NCI-H748 (cell line): ENCODE results near the gene ERCC1.

Experiments
- DNase-seq: peaks from one replicate; lab custom pipeline; 2025; ENCODE audit not compliant: unreplicated experiment; lab: John Stamatoyannopoulos, UW

The ERCC1 gene

GRCh38 chr19:45423589-45424190 is at the start of gene ERCC1:
Gene ERCC1 (minus strand): TSS chr19:45423917. CDS start chr19:45423374, 543 bp downstream.
- DNase-seq: peak; percentile 99

DNA sequence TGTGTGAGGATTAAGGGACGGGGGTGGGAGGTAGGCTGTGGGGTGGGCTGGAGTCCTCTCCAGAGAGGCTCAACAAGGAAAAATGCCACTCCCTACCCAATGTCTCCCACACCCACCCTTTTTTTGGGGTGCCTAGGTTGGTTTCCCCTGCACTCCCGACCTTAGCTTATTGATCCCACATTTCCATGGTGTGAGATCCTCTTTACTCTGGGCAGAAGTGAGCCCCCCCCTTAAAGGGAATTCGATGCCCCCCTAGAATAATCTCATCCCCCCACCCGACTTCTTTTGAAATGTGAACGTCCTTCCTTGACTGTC is 49.6 kb upstream of the ERCC1 start:
- DNase-seq: no peak

DNA sequence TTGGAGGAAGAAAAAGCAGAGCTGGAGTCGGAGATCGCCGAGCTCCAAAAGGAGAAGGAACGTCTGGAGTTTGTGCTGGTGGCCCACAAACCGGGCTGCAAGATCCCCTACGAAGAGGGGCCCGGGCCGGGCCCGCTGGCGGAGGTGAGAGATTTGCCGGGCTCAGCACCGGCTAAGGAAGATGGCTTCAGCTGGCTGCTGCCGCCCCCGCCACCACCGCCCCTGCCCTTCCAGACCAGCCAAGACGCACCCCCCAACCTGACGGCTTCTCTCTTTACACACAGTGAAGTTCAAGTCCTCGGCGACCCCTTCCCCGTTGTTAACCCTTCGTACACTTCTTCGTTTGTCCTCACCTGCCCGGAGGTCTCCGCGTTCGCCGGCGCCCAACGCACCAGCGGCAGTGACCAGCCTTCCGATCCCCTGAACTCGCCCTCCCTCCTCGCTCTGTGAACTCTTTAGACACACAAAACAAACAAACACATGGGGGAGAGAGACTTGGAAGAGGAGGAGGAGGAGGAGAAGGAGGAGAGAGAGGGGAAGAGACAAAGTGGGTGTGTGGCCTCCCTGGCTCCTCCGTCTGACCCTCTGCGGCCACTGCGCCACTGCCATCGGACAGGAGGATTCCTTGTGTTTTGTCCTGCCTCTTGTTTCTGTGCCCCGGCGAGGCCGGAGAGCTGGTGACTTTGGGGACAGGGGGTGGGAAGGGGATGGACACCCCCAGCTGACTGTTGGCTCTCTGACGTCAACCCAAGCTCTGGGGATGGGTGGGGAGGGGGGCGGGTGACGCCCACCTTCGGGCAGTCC is 49.0 kb upstream of the ERCC1 start:
- DNase-seq: no peak

GRCh38 chr19:45471931-45472562 is 48.3 kb upstream of the ERCC1 start:
- DNase-seq: no peak

DNA sequence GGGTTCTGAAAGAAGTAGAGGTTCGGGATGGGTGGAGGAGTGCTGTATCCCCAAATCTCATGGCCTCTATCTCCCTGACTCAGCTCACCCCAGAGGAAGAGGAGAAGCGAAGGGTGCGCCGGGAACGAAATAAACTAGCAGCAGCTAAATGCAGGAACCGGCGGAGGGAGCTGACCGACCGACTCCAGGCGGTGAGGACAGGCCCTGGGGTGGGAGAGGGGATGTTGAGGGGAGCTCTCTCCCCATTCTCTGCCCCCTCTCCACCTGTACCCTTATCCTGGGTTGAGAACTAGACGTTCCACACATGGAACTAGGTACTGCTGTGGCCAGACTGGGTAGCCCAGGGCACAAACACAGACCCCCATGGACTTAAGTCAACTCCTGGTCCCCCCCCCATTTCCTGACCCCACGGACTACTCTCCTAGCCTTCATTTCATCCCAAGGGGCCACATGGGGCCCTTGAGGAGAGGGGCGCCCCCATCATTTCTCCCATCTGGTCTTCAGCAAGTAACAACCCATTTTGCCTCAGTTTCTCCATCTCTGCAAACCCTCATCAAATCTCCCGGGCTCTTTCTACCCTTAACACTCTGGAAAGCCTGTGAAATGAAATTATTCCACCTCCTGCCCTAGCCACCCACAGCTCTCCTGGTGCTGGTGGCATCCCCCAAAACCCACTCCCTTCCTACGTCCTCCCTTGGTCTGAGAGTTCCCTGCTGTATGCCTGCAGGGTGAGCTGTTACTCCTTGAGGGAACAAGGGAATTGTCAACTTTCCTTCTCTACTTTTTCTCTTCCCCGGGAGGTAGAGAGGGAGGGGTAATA is 47.6 kb upstream of the ERCC1 start:
- DNase-seq: no peak

GRCh38 chr19:45470762-45471081 is 47.0 kb upstream of the ERCC1 start:
- no peak for DNase-seq

GRCh38 chr19:45469945-45470761 is 46.4 kb upstream of the ERCC1 start:
- DNase-seq: no peak

- peak; percentile 94 for DNase-seq
Observed at GRCh38 chr19:45469132-45469944, 45.6 kb upstream of the ERCC1 start.

GRCh38 chr19:45468803-45469131 is 45.0 kb upstream of the ERCC1 start:
- no peak for DNase-seq

- no peak for DNase-seq
Observed at GRCh38 chr19:45468159-45468651, 44.5 kb upstream of the ERCC1 start.

- peak; percentile 97 for DNase-seq
Observed at GRCh38 chr19:45467456-45468158, 43.9 kb upstream of the ERCC1 start, which contains the start of gene FOSB. Gene FOSB (plus strand): TSS chr19:45467996. CDS start chr19:45468587, 591 bp downstream.

DNA sequence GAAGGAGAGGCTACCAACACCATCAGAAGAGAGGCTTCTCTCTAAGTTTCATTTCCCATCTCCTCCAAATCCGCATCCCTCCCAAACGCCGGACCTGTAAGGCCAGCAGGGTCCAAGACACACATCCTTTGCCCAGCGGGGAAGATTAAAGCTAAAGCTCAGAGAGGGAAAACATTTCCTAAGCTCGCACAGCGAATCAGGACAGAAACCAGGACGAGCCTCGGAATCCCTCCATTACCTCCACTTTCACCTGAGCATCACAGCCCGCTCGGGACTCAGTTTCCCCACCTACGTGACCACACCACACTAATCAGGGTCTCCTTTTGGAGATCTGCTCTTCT is 43.4 kb upstream of the ERCC1 start:
- DNase-seq: peak; percentile 53

GRCh38 chr19:45464852-45465441 is 41.2 kb upstream of the ERCC1 start:
- DNase-seq: no peak

DNA sequence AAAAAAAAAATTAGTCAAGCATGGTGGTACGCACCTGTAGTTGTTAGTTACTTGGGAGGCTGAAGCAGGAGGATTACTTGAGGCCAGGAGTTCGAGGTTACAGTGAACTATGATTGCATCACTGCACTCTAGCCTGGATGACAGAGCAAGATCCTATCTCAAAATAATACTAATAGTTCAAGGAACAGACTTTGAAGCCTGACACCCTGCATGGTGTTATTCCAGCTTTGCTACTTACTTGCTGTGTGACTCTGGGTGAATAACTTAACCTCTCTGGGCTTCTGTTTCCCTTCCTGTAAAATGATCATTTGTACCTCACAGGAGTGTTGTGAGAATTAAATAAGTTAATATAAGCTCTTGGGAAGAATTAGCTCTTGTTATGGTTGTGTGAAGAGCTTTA is 40.6 kb upstream of the ERCC1 start:
- no peak for DNase-seq

GRCh38 chr19:45463241-45463640 is 39.5 kb upstream of the ERCC1 start:
- DNase-seq: no peak

DNA sequence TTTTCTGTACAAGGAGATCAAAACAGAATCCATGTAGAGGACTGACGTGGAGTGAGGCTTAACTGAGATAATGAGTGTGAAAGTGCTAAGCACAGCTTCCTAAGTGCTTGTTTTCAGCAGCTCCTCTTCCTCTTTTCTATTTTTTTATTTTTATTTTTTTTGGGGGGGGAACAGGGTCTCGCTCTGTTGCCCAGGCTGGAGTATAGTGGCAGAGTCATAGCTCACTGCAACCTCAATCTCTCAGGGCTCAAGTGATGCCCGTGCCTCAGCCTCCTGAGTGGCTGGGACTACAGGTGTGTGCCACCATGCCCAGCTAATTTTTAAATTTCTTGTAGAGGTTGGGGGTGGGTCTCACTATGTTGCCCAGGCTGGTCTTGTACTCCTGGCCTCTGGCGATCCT is 38.5 kb upstream of the ERCC1 start:
- DNase-seq: no peak

- DNase-seq: no peak
Observed at GRCh38 chr19:45460807-45461347, 37.2 kb upstream of the ERCC1 start.

DNA sequence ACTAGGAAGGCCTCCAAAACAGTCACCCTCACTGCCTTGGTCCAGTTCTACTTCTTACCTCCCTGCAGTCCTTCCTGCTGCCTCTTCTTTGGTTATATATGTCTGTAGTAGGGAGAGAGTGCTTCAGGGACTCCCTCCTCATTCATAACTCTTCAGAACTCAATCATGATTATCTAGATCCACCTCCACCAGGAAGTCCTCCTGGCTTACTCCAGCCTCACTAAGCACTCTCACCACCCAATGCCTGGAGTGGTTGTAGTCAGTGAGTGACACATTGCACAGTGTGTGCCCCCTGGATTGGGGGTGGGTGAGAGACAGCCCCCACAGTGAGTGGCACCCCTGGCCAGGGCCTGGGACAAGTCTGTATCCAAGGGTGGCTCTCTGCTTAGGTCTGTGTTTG is 34.1 kb upstream of the ERCC1 start:
- no peak for DNase-seq

GRCh38 chr19:45456500-45456815 is 32.7 kb upstream of the ERCC1 start:
- no peak for DNase-seq
